ENCODE data around the gene ZC2HC1C.

The ZC2HC1C gene

DNA sequence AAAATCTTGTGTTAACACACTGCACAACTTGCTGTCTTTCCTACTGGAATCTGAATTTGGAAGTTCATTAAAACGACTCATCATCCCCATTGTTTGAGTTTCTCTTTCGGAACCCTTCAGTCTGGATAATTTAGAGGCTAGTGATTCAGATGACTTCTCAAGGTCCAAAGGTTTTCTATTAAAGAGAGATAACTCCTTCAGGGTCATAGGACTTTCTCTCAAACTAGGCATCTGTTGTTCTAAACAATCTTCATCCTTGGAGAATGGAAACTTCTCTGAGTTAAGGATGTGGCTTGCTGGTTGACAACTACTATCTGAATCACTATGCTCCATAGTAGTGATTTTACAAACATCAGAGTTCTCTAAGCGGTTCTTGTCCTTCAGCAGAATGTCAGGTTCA lies 22.5 kb upstream of the ZC2HC1C start:
- TF ChIP-seq, protein P1, sequence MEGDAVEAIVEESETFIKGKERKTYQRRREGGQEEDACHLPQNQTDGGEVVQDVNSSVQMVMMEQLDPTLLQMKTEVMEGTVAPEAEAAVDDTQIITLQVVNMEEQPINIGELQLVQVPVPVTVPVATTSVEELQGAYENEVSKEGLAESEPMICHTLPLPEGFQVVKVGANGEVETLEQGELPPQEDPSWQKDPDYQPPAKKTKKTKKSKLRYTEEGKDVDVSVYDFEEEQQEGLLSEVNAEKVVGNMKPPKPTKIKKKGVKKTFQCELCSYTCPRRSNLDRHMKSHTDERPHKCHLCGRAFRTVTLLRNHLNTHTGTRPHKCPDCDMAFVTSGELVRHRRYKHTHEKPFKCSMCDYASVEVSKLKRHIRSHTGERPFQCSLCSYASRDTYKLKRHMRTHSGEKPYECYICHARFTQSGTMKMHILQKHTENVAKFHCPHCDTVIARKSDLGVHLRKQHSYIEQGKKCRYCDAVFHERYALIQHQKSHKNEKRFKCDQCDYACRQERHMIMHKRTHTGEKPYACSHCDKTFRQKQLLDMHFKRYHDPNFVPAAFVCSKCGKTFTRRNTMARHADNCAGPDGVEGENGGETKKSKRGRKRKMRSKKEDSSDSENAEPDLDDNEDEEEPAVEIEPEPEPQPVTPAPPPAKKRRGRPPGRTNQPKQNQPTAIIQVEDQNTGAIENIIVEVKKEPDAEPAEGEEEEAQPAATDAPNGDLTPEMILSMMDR (IDR thresholded peaks at IDR 0.05; ENCODE audit: control insufficient read depth, extremely low read depth, insufficient read depth) = no peak
- H3K4me3 ChIP-seq (ENCODE audit: low read depth, low read length) = no peak overlapping the region
- no peak for DNase-seq (ENCODE audit: low read depth)

DNA sequence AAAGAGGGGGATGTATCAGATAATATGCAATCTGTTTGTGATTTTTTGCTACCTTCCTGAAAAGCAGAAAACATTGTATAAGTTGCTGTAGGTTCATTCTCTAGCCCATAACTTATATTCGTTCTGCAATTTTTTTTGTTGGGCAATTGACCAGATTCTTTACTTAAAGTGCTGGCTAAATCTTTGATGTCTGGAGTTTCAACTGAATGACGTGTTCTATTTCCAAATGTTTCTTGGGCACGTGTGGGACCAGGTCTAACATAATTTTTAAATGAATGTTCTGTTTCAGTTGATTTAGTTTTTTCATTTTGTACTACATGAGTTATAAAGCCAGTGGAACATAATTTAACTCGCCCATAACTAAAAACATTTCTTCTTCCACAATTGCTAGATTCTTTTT lies 21.9 kb upstream of the ZC2HC1C start:
- DNase-seq (ENCODE audit: low read depth) = no peak
- TF ChIP-seq, protein P1 (IDR thresholded peaks at IDR 0.05; ENCODE audit: control insufficient read depth, extremely low read depth, insufficient read depth) = no peak
- no peak overlapping the region for H3K4me3 ChIP-seq (ENCODE audit: low read depth, low read length)

DNA sequence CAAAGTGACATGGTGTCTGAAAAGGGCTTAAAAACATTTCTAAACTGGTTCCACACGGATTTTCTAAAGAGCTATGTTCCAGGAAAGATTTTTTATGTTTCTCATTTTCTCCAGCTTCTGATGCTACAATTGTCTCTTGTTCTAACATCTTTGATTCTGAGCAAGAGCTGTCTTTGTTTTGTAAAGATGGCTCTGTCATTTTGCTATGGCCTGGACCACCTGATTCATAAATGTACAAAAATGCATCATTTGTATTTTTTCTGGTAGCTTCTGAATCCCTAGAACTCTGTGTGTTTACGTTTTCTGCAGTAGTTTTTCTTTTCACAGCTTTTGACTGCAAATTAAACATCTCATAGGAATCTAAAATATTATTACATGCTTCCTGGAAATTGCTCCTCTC lies 21.3 kb upstream of the ZC2HC1C start:
- TF ChIP-seq, protein P1 (IDR thresholded peaks at IDR 0.05; ENCODE audit: control insufficient read depth, extremely low read depth, insufficient read depth) = no peak
- H3K4me3 ChIP-seq (ENCODE audit: low read depth, low read length) = no peak overlapping the region
- no peak for DNase-seq (ENCODE audit: low read depth)

DNA sequence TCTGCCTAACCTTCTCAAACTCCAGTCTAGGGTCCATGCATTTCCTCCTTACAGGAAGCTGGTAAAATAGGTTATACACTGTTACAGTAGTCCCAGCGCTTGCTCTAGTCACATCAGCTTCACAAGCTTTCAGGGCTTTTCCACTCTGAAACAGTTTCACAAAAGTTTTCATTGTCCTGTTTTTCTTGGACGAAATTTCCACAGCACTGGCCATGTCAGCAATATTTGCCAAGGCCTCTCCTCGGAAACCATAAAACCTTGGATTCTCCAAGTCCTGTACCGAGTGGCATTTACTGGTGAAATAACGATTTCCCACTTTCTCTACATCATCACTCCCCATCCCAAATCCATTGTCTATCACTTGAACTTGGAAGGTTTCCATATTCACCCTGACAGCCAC lies 20.3 kb upstream of the ZC2HC1C start:
- DNase-seq (ENCODE audit: low read depth) = no peak
- H3K4me3 ChIP-seq (ENCODE audit: low read depth, low read length) = no peak overlapping the region
- TF ChIP-seq, protein P1 (IDR thresholded peaks at IDR 0.05; ENCODE audit: control insufficient read depth, extremely low read depth, insufficient read depth) = no peak

DNA sequence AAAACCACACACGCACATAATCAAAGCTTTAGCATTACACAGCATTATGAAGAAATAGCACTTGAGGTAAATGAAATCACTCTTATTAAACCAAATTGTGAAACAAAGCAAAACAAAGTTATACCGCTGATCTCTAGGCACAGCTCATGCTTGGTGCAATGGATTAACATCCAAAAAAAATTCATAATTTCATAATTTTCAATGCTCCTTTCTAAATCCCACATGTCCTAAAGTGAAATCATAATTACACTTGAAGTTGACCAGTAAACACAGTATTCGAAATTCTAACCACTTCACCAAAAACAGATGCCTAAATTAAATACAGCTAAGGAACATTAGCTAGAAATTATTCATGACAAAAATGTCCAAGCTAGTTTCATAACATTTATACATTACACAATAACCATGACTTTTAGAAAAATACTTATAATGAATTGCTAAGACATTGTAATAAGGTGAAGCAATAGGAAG lies 19.7 kb upstream of the ZC2HC1C start:
- no peak for DNase-seq (ENCODE audit: low read depth)
- H3K4me3 ChIP-seq (ENCODE audit: low read depth, low read length) = no peak overlapping the region
- TF ChIP-seq, protein P1 (IDR thresholded peaks at IDR 0.05; ENCODE audit: control insufficient read depth, extremely low read depth, insufficient read depth) = no peak

DNA sequence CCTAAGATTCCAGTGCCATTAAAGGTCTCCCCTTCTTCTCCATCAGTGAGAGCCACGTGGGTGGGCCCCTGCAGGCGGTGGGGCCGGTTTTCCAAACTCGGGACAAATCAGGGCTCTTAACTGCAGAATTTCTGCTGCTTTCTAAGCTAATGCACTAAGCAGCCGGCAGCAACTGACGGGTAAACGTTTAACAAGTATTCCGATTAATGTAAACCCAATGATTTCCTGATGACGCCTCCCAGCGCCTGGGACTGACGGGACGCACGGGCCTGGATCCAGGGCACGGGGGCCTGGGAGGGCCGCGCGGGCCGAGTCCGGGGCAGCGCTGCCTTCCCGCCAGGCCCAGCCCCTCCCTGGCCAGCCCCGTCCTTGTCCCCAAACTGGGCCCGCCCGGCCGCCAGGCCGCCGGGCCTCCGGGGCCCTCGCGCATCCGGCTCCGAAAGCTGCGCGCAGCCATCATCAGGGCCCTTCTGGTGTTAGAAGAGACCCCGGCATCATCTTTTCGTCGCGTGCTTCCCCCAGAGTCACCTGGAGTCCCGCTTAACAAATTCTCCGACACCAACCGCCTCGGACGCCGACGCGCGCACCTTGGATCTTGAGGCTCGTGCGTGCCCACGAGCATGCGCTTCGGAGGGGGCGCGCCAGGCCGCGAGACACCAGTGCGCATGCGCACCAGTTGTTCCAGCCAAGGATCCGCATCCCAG lies 18.4 kb upstream of the ZC2HC1C start, which contains the start of gene MLH3:
MLH3 (minus strand) TSS at position 616 of the 704 bp plus-strand sequence. CDS start 1,812 bp downstream, outside the sequence.
- TF ChIP-seq, protein P1 (IDR thresholded peaks at IDR 0.05; ENCODE audit: control insufficient read depth, extremely low read depth, insufficient read depth) = 0 out of 2 replicates have a peak, but pooled peaks have one; percentile 5
- no peak for DNase-seq (ENCODE audit: low read depth)
- peak within 1 kb of the TSS; percentile 62 for H3K4me3 ChIP-seq (ENCODE audit: low read depth, low read length)

DNA sequence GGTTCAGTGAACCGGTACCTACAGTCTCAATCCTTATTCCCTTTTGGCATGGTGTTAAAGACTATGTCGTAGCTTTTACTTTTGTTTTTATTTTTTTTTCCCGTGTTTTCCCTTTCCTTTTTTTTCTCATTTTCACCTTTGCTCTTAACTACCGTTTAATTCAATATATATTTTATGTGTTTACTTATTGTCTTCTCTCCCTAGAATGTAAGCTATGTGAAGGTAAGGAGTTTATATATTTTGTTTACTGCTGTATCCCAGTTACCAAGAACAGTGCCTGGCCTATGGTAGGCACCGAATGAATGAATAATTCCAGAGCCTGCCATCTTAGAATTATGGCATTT lies 17.9 kb upstream of the ZC2HC1C start:
- peak overlapping the region; percentile 62 for H3K4me3 ChIP-seq (ENCODE audit: low read depth, low read length)

More for the DNA sequence above, 17.9 kb upstream of the ZC2HC1C start:
- TF ChIP-seq, protein P1 (IDR thresholded peaks at IDR 0.05; ENCODE audit: control insufficient read depth, extremely low read depth, insufficient read depth) = no peak
- DNase-seq (ENCODE audit: low read depth) = no peak
